ENCODE measurements around the gene OR51V1.

Gene OR51V1

DNA sequence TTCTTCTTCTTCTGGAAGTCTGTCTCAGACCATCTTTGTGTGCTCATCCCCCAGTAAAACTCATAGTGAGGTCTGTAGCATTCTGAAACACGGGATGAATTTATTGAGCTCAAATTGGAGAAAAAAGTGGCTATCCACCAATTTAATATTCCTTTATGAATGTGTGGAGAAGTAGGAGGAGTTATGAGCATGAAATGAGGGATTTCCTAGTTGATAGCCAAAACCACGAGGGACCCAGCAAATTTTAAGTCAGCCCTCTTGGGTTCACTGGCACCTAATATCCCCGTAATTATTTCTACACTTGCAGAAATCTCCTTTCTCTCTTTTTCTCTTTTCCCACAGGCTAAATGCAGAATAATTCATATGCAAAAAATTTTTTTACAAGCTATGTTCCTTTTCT, 45.8 kb downstream of the OR51V1 start, which contains the start of gene OR52A1:
OR52A1 (minus strand) TSS at position 101 of the 400 bp plus-strand sequence. CDS start 2,388 bp downstream, outside the sequence.
- H3K36me3 Mint-ChIP-seq: no peaks in the 10 kb centered on the region
- no peak within 1 kb of the TSS for H3K27ac Mint-ChIP-seq
- no peaks in the 10 kb centered on the region for H3K9me3 Mint-ChIP-seq
- H3K4me1 Mint-ChIP-seq: no peaks in the 10 kb centered on the region
- no peak within 1 kb of the TSS for H3K4me3 Mint-ChIP-seq
- peaks cover 7% of the 10 kb centered on the region for H3K27me3 Mint-ChIP-seq

DNA sequence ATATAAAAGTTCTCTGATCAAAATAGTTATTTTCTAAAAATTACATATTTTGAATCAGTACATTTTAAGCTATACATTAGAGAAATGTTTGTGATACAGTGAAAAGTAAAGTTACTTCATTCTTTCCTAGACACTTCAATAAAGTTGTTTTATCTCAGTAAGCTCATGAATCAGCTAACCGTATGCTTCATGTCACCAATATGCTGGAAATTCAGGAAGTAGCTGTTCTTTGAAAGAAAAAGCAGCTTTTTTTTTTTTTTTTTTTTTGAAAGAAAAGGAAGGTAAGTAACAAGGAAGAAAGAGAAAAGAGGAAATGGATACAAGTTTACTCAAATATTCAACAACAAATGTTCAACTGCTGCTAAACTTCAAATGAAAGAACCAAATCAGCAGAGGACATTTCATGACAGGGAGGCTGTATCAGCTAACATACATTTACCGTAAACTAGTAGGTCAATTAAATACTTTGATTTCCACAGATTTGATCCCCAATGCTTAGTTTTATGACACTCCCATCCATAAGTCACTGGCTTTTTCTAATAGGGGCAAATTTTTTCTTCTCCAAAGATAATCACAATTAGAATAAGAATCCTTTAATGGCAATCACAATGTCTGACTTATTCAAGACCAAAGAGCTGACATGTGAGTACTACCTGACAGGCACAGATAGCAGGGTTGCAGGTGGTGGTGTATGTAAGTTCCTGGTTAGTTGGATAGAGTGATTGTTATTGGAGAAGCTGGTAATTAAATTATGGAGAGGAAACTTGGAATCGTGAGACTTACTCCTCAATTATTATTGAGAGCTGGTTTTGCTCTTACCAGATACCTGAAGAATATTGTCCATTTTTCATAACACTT, 46.7 kb downstream of the OR51V1 start:
- H3K4me3 Mint-ChIP-seq: no peak overlapping the region
- H3K4me1 Mint-ChIP-seq: no peaks in the 10 kb centered on the region
- H3K27ac Mint-ChIP-seq: no peak overlapping the region
- no peaks in the 10 kb centered on the region for H3K9me3 Mint-ChIP-seq
- peaks cover 10% of the 10 kb centered on the region for H3K27me3 Mint-ChIP-seq
- H3K36me3 Mint-ChIP-seq: no peaks in the 10 kb centered on the region

DNA sequence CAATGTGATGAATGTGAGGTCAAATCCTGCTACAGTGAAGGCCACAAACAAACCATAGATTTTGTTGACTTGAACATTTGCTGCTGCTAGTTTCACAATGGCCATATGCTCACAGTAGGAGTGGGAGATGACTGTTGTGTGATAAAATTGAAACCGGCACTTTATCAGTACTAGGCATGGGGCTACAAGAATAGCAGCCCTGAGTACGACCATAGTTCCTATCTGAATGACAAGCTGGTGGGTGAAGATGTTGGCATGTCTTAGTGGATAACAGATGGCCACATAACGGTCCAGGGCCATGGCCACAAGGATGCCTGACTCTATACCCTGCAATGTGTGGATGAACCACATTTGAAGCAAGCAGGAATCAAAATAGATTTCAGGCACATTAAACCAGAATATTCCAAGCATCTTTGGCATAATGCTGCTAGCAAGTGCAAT, 48.7 kb downstream of the OR51V1 start:
- H3K9me3 Mint-ChIP-seq: no peaks in the 10 kb centered on the region
- H3K27me3 Mint-ChIP-seq: peaks cover 10% of the 10 kb centered on the region
- no peaks in the 10 kb centered on the region for H3K36me3 Mint-ChIP-seq
- H3K4me3 Mint-ChIP-seq: no peak overlapping the region
- no peaks in the 10 kb centered on the region for H3K4me1 Mint-ChIP-seq
- H3K27ac Mint-ChIP-seq: no peak overlapping the region
